PFSK-1 (cell line): Measurements from ENCODE around the gene ANKRD33B.

Source experiments
- FOXP2 ChIP-seq: optimal IDR thresholded peaks from 2 replicates; pipeline ENCODE3; 2011; ENCODE audit warnings: borderline replicate concordance, control low read depth, inconsistent platforms; ENCODE audit not compliant: insufficient read depth; ENCODE audit errors: extremely low read length, extremely low read depth
- POLR2AphosphoS5 ChIP-seq: IDR thresholded peaks from 2 replicates; pipeline ENCODE4 v1.6.1; 2012; ENCODE audit warnings: low read depth, mild to moderate bottlenecking, control low read depth, low read length, moderate library complexity
- SIN3A ChIP-seq: IDR thresholded peaks from 2 replicates; pipeline ENCODE4 v1.6.1; 2012; ENCODE audit warnings: mild to moderate bottlenecking, low read length, moderate library complexity, borderline replicate concordance; ENCODE audit not compliant: insufficient read depth
- TAF1 ChIP-seq: IDR thresholded peaks from 2 replicates; pipeline ENCODE4 v1.6.1; 2012; ENCODE audit warnings: low read length, control low read depth, borderline replicate concordance; ENCODE audit not compliant: insufficient read depth
- TF ChIP-seq, protein P1 (sequence below), 2 experiments: IDR thresholded peaks; 2 replicates each; pipeline versions ENCODE4 v1.6.1 to v1.8.0; 2011 to 2012; ENCODE audit warnings: low read depth in 2 of 2, low read length in 2 of 2, control low read depth in 1 of 2, inconsistent platforms in 1 of 2, mild to moderate bottlenecking in 1 of 2, moderate library complexity in 1 of 2; ENCODE audit not compliant: insufficient read depth in 1 of 2

ANKRD33B gene

GRCh38 chr5:10624679-10625078 is 60.8 kb downstream of the ANKRD33B start:
- TF ChIP-seq SIN3A (no peak), FOXP2 (no peak), TAF1 (no peak), POLR2AphosphoS5 (no peak)
- TF ChIP-seq, protein P1, sequence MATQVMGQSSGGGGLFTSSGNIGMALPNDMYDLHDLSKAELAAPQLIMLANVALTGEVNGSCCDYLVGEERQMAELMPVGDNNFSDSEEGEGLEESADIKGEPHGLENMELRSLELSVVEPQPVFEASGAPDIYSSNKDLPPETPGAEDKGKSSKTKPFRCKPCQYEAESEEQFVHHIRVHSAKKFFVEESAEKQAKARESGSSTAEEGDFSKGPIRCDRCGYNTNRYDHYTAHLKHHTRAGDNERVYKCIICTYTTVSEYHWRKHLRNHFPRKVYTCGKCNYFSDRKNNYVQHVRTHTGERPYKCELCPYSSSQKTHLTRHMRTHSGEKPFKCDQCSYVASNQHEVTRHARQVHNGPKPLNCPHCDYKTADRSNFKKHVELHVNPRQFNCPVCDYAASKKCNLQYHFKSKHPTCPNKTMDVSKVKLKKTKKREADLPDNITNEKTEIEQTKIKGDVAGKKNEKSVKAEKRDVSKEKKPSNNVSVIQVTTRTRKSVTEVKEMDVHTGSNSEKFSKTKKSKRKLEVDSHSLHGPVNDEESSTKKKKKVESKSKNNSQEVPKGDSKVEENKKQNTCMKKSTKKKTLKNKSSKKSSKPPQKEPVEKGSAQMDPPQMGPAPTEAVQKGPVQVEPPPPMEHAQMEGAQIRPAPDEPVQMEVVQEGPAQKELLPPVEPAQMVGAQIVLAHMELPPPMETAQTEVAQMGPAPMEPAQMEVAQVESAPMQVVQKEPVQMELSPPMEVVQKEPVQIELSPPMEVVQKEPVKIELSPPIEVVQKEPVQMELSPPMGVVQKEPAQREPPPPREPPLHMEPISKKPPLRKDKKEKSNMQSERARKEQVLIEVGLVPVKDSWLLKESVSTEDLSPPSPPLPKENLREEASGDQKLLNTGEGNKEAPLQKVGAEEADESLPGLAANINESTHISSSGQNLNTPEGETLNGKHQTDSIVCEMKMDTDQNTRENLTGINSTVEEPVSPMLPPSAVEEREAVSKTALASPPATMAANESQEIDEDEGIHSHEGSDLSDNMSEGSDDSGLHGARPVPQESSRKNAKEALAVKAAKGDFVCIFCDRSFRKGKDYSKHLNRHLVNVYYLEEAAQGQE (IDR thresholded peaks at IDR 0.05; ENCODE audit: insufficient read depth in 1 of 2, low read depth in 2 of 2, low read length in 2 of 2), result no peak

DNA sequence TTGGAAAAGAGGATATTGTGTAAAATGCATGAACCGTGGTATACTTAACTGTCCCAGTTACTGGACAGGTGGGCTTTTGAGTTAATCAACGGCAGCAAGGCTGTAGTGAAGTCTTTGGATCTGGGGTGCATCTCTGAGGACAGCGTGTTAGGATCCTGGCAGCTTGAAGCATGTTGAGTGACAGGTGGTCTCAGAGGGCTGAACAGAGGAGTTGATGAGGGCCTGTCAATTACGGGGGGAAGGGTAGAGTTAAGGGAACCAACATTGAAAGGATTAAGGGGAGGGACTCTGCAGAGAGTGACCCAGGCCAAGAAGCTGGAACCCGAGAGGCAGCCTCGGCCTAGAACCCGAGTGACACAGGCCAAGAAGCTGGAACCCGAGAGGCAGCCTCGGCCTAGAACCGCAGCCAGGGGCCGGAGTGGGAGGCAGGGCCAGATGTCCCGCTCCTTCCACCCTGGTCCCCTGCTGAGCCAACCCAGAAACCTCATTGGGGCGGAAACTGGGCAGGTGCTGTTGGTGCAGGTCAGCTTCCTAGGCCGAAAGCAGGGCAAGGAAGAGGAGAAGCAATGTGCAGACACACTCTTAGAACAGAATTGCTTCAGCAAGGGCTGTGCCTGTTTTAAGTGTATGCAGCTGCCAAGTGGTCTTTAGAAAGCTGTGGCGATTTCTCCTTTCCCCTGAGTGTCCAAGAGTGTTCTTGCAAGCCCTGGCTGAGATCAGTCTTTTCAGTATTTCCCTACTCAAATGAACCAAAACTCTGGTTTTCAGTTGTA is 62.0 kb downstream of the ANKRD33B start:
- TF ChIP-seq TAF1 (no peak), SIN3A (no peak), POLR2AphosphoS5 (no peak), FOXP2 (no peak)
- TF ChIP-seq, protein P1 (IDR thresholded peaks at IDR 0.05; ENCODE audit: insufficient read depth in 1 of 2, low read depth in 2 of 2, low read length in 2 of 2), result no peak

- TF ChIP-seq SIN3A (no peak), POLR2AphosphoS5 (no peak), FOXP2 (no peak), TAF1 (no peak)
- TF ChIP-seq, protein P1 (IDR thresholded peaks at IDR 0.05; ENCODE audit: insufficient read depth in 1 of 2, low read depth in 2 of 2, low read length in 2 of 2), result no peak
These were observed 62.7 kb downstream of the ANKRD33B start for GRCh38 chr5:10626473-10627013.

DNA sequence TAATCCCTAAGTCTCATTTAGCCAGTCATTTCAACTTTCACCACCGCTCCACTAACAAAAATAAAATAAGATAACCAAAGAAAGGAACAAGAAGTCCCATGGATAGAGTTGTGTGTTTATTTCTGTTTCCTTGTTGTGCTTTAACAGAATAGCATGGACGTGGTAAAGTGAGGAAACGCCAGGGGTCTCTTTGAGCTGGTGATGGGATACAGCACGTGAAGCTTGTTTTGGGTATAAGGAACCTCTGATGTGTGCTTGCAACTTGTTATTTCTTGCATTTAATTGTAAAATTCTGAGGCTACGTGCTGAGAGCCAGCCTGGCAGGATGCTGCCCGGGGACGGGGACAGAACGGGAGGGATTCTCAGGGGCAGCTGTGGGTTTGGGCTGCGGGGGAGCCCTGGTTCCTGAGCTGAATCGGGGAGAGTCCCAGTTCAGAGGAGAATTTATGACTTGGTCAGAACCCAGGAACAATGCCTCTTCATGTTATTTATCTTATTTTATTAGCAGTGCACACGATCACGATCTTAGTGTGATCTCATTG is 63.4 kb downstream of the ANKRD33B start:
- TF ChIP-seq FOXP2 (no peak), TAF1 (no peak)

GRCh38 chr5:10628601-10629000 is 64.7 kb downstream of the ANKRD33B start:
- TF ChIP-seq, protein P1 (IDR thresholded peaks at IDR 0.05; ENCODE audit: insufficient read depth in 1 of 2, low read depth in 2 of 2, low read length in 2 of 2), result no peak
- TF ChIP-seq SIN3A (no peak), POLR2AphosphoS5 (no peak), FOXP2 (no peak), TAF1 (no peak)
